HG03025 (cell line): Measurements from ENCODE around the gene GATAD1.
"Not testable (repeated sequence)": the region's sequence is repeated elsewhere in the genome, so short reads cannot be mapped to it uniquely, and the experiment has no call there.

Source experiments
- ATAC-seq: cut with Tn5 transposase; IDR thresholded peaks from one replicate; pipeline ENCODE4 v1.9.1; 2021; ENCODE audit warnings: mild to moderate bottlenecking, moderate library complexity; ENCODE audit not compliant: unreplicated experiment, low FRiP score

The GATAD1 gene

DNA sequence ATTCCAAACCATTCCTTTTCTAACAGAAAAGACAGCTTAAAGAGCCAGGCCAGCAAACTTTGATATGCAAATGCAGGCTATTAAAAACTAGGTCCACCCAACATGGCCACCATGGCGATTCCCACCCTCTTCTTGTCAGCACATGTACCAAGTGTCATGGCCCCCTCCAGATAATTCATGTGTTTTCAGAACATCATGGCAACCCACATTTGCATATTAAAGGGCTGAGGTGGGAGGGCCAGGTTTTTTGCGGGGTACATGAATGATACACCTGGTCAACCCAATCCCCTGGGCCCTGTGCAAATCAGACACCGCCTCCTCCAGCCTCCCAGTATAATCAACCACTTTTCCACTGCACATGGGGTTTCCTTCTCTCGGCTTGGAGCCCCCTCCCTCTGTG, 31.4 kb downstream of the GATAD1 start:
- no peak for ATAC-seq

DNA sequence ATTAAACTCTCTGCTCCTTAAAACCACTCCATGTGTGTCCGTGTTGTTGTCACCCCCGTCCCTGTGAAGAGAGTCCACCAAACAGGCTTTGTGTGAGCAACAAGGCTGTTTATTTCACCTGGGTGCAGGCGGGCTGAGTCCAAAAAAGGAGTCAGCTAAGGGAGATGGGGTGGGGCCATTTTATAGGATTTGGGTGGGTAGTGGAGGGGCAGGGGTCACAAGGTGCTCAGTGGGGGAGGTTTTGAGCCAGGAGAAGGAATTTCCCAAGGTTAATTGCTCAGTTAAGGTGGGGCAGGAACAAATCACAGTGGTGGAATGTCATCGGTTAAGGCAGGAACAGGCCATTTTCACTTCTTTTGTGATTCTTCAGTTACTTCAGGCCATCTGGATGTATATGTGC, 31.9 kb downstream of the GATAD1 start:
- ATAC-seq, result not testable (repeated sequence)

DNA sequence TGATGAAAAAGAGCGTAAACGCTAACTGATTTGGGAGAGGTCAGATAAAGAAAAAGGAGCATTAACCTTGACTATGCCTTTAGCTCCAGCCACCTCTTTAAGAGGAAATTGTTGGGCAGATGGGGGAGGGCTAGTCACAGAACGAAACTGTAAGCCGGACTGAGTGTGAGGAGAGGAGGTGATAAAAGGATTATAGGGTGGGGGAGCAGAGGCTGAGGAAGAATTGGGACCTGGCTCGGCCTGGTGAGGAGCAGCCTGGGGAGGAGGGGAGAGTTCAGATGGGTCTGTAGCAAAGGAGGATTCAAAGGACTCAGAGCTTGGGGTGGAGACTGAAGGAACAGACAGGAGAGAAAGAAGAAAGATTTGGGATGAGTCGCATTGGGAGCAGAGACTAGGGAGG, 36.3 kb downstream of the GATAD1 start:
- ATAC-seq, result not testable (repeated sequence)

DNA sequence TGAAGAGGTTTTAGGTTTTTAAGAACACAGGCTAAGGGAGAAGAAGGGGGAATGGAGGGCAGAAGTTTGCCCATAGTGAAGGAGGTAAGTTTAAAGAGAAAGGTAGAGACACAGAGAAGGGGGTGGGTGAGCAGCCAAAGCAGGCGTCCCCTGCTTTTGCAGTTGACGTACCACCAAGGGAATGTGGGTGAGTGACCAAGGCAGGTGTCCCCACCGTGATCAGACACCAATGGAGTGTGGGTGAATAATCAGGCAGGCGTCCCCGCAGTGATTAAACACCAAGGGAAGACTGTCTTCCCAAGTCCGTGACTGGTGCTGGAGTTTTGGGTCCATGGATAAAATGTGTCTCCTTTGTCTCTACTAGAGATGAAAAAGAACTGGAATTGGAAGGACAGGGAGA, 36.9 kb downstream of the GATAD1 start:
- not testable (repeated sequence) for ATAC-seq

DNA sequence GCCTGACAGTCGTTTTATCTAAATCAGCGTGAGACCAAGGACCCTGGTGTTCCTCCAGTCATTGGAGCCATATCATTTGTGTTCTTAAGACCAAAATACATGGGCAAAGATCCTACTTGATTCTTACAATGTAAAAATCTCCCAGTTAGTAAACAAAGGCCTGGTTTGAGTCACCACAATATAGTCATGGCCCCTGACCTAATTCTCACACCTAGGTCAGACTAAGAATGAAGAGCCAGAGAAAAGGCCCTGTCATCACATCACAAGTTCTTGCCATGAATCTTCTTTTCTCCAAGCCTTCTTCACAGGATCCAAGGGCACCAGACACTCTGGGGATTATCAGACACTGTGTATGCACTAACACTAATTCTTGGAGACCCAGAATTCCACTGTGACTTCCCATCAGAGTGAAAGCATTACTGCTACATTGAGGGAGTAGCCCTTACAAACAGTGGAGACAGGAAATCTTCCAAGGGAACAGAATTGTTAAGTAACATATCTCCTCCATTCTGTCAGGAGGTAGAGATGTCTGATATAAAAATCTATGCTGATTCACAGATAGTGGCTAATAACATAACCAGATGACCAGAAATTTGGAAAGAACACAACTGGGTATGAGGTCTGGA, 38.1 kb downstream of the GATAD1 start:
- no peak for ATAC-seq

DNA sequence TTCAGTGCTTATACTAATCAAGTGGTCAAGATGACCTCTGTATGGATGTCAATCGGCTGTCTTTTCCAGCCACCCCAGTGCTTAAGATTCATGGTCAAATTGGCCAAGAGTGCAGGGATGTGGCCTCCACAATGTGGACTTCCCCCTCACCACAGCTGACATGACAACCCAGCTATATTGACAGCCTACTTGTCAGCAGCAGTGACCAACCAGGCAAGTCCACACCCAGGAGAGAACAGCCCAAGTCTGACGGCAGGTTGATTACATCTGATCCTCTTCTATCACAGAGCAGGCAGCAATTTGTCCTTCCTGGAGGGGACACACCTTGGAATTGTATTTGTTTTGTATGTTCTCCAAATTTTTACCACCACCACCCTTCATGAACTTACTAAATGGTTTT, 38.7 kb downstream of the GATAD1 start:
- ATAC-seq, result no peak

DNA sequence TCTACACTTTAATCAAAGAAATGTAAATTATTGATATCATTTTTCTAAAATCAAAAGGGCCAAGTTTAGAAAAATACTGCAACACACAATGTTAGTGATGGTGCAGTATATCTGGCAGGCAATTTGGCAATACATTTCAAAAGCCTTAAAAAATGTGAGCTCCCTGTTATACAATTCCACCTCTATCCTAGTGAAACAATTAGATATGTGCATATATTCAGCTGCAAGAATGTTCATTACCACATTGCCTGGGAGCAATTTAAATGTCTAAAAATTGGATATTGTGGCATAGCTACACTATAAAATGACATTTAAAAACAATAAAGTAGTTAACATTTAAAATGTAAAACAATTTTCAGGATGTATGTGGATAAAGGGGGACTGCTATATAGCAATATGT, 40.5 kb downstream of the GATAD1 start:
- no peak for ATAC-seq

DNA sequence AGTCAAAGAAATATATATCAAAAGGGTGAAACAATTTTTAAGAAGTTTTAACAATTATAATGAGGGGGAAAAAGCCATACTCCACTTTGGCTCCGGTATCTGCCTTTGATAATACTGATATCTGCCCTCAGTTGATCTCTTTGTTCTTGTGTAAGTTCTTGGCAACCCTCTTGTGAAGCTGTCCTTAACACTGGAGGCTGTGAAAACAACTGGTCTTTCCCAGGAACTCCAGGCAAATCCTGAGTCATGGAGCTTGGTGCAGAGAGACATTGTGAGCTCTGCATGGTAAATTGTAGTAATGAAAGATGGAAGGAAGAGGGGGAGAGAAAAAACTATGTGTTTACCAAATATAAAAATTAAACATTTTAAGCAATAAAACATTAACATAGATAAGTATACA, 42.4 kb downstream of the GATAD1 start:
- ATAC-seq, result no peak

DNA sequence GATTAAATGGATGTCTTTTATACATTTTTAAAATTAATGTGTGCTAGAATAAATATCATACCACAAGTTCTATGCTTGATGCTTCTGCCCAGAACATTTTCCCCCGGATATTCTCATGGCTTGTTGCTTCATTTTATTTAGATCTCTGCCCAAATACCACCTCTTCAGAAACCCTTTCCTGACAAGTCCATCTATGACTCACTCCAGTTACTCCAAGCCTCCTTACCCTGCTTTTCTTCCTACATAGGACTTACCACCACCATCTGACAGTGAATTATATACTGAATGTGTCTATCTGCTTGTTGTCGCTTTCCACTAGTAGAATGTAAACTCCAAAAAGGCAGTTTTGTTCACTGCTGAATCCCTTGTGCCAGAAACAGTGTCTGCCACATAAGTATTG, 49.6 kb downstream of the GATAD1 start:
- ATAC-seq, result no peak

DNA sequence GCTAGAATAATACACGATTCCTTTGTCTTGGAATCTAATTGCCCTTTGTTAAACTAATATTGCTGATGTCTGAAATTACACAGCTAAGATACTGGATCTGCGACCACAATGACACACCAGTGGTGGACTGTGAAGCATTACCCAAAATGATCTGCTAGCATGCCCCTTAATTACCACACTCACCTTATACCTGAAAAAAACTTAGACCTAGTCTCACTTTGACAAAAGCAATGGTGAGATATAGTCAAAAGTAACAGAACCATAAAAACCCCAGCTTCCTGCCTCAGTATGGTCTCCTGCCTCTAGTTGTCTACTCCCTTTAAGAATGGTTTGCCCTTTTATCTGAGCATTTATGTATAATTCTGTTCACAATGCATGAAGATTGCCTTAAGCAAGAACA, 51.3 kb downstream of the GATAD1 start:
- ATAC-seq, result no peak

DNA sequence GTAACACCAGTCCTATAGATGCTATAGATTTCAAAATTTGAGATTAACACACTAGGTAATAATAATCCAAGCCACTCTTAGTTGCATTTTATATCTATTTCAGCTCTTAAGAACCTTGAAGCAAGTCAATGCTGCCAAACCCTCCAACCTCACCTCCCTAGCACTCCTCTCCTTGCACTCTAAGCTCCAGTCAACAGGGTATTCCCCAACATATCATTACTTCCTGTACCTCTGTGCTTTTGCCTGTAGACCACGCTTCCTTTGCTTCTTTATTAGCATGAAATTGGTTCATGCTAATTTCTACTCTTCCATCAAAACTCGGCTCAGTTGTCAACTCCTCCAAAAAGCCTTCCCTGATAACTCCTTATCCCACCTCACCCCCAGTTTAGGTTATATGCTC, 56.5 kb downstream of the GATAD1 start:
- no peak for ATAC-seq

DNA sequence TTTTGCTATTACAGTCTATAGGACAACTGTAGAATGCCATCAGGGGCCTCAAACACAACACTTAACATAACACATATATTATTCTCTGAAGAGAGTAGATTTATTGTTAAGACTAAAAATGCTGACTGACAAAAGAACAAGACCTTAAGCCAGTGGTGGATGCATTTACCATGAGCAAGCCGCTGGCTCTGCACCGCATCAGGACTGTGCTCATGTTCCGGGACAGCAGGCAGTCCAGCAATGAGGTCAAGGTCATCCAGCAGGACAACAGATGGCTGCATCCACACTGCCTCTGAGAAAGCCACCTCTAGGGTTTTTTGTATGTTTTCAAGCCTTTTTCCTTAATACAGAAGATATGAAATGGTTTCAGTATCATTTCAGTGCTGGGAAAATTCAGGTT, 57.3 kb downstream of the GATAD1 start:
- ATAC-seq, result no peak

DNA sequence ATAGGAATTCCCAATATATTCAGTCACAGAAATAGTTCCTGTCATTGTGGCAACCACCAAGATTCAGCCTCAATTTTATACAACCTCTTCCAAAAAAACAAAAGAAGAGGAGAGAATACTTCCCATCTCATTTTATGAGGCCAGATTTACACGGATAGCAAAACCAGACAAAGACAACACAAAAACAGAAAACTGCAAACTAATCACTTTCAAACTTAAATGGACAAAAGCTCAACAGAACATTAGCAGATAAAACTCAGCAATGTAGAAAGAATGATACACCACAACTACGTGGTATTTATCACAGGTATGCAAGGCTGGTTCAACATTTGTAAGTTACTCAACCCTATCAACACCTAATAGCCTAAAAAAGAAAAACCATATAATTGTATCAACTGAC, 59.1 kb downstream of the GATAD1 start:
- no peak for ATAC-seq

DNA sequence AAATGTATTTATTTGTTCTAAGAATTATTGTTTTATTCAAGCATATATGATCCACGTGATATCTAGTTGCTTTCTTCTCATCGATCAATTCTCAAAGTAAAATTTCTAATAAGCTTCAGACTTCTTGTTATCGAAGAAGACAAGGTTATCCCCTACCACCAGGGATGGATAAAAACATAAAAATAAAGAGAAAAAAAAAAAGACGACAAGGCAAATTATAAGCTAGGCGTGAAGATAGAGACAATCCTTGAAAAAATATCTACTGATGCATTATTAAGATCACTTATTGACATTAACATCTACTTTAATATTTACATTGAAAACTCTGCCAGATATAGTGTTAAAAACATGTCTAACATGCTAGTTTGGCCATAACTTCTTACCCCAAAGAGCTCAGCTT, 61.7 kb downstream of the GATAD1 start:
- no peak for ATAC-seq
